ENCODE results near the gene AHSG.

Gene AHSG

GRCh38 chr3:186636536-186636935 is 23.7 kb downstream of the AHSG start:
- H3K4me3 ChIP-seq (ENCODE audit: low read length) = no peak overlapping the region
- no peak overlapping the region for H3K4me2 ChIP-seq (ENCODE audit: low read length)
- H3K9me3 ChIP-seq (replicated peaks; ENCODE audit: low read length) = no peaks in the 10 kb centered on the region
- peaks cover 22% of the 10 kb centered on the region for H3K27me3 ChIP-seq (ENCODE audit: control insufficient read depth, insufficient read depth, low read length)
- H3K9ac ChIP-seq (ENCODE audit: low read depth, low read length) = no peak overlapping the region
- H3K36me3 ChIP-seq (ENCODE audit: insufficient read depth, low read length) = no peaks in the 10 kb centered on the region
- H3K4me1 ChIP-seq (ENCODE audit: control insufficient read depth, insufficient read depth, low read length) = peaks cover 2% of the 10 kb centered on the region

DNA sequence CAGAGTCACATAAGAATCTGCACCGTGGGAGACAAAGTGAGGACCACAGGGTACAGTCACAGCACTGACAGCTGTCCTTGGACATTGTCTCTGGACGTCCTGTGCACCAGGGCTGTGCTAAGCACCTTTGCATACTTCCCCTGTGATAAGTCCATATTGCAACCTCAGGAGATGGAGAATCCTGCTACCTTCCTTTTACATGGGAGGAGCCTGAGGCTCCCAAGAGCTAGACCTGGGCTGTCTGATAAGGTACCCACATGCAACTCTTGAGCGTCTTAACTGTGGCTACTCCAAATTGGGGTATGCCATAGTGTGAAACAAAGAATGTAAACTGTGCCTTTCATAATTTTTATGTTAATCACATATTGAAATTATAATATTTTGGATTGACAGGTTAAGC is 24.8 kb downstream of the AHSG start:
- H3K4me2 ChIP-seq (ENCODE audit: low read length) = no peak overlapping the region
- no peak overlapping the region for H3K9ac ChIP-seq (ENCODE audit: low read depth, low read length)
- peaks cover 2% of the 10 kb centered on the region for H3K4me1 ChIP-seq (ENCODE audit: control insufficient read depth, insufficient read depth, low read length)
- H3K27me3 ChIP-seq (ENCODE audit: control insufficient read depth, insufficient read depth, low read length) = peaks cover 22% of the 10 kb centered on the region
- H3K36me3 ChIP-seq (ENCODE audit: insufficient read depth, low read length) = no peaks in the 10 kb centered on the region
- no peaks in the 10 kb centered on the region for H3K9me3 ChIP-seq (replicated peaks; ENCODE audit: low read length)
- H3K4me3 ChIP-seq (ENCODE audit: low read length) = no peak overlapping the region

GRCh38 chr3:186638259-186638658 is 25.4 kb downstream of the AHSG start:
- Histone ChIP-seq H3K9ac (ENCODE audit: low read depth, low read length) (no peak overlapping the region), H3K36me3 (ENCODE audit: insufficient read depth, low read length) (no peaks in the 10 kb centered on the region), H3K9me3 (replicated peaks; ENCODE audit: low read length) (no peaks in the 10 kb centered on the region), H3K27me3 (ENCODE audit: control insufficient read depth, insufficient read depth, low read length) (peaks cover 23% of the 10 kb centered on the region), H3K4me2 (ENCODE audit: low read length) (no peak overlapping the region), H3K4me3 (ENCODE audit: low read length) (no peak overlapping the region), H3K4me1 (ENCODE audit: control insufficient read depth, insufficient read depth, low read length) (peaks cover 2% of the 10 kb centered on the region)

DNA sequence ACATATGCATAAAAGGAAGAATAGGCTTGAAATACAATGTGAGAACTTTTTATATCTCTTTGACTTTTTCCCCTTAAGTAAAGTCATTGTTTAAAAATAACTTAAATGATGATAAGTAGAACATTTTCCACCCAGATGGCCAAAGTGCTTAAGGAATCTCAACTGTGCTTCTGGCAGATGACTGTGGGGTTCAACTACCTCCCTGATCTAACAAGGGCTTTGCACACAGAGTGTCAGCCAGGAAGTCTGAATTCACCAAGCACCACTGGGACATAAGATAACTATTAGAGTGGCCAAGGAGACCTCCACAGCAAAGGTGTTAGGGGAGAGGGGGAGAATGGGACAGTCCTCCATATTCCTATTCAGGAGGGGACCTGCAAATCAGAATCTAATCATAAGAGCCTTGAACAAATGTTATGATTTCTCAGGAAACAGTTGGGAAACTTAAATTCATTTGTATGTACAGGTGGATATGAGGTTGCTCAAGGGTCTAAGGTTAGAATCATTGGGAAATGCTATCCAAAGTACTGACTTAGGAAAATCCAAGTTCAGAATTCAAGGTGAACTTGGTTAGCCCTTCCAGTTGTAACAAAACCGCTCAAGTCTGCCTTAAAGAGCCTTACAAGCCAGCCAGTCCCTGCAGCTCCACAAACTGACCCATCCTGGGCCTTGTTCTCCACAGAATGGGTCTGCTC is 27.1 kb downstream of the AHSG start, which contains the start of gene FETUB:
Gene FETUB (plus strand): TSS at position 622 of the 695 bp plus-strand sequence. CDS start 62 bp downstream, at position 684.
- H3K4me1 ChIP-seq (ENCODE audit: control insufficient read depth, insufficient read depth, low read length) = peaks cover 2% of the 10 kb centered on the region
- peak within 1 kb of the TSS; percentile 52 for H3K4me2 ChIP-seq (ENCODE audit: low read length)
- no peak within 1 kb of the TSS for H3K9ac ChIP-seq (ENCODE audit: low read depth, low read length)
- H3K9me3 ChIP-seq (replicated peaks; ENCODE audit: low read length) = no peaks in the 10 kb centered on the region
- no peaks in the 10 kb centered on the region for H3K36me3 ChIP-seq (ENCODE audit: insufficient read depth, low read length)
- H3K4me3 ChIP-seq (ENCODE audit: low read length) = no peak within 1 kb of the TSS
- peaks cover 28% of the 10 kb centered on the region for H3K27me3 ChIP-seq (ENCODE audit: control insufficient read depth, insufficient read depth, low read length)

DNA sequence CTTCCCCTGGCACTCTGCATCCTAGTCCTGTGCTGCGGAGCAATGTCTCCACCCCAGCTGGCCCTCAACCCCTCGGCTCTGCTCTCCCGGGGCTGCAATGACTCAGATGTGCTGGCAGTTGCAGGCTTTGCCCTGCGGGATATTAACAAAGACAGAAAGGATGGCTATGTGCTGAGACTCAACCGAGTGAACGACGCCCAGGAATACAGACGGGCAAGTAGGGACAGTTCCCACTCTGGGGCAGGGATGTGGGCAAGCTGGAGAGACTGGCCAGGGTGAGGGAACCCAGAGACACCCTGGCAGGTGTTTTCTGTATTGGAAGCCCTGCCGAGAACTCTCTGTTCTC is 27.6 kb downstream of the AHSG start:
- no peak overlapping the region for H3K9ac ChIP-seq (ENCODE audit: low read depth, low read length)
- no peaks in the 10 kb centered on the region for H3K9me3 ChIP-seq (replicated peaks; ENCODE audit: low read length)
- no peaks in the 10 kb centered on the region for H3K36me3 ChIP-seq (ENCODE audit: insufficient read depth, low read length)
- H3K4me2 ChIP-seq (ENCODE audit: low read length) = peak overlapping the region; percentile 52
- H3K27me3 ChIP-seq (ENCODE audit: control insufficient read depth, insufficient read depth, low read length) = peaks cover 25% of the 10 kb centered on the region
- H3K4me1 ChIP-seq (ENCODE audit: control insufficient read depth, insufficient read depth, low read length) = peaks cover 2% of the 10 kb centered on the region
- H3K4me3 ChIP-seq (ENCODE audit: low read length) = no peak overlapping the region

- Histone ChIP-seq H3K27me3 (ENCODE audit: control insufficient read depth, insufficient read depth, low read length) (peaks cover 25% of the 10 kb centered on the region), H3K4me1 (ENCODE audit: control insufficient read depth, insufficient read depth, low read length) (peaks cover 2% of the 10 kb centered on the region), H3K9ac (ENCODE audit: low read depth, low read length) (no peak overlapping the region), H3K36me3 (ENCODE audit: insufficient read depth, low read length) (no peaks in the 10 kb centered on the region), H3K9me3 (replicated peaks; ENCODE audit: low read length) (no peaks in the 10 kb centered on the region), H3K4me2 (ENCODE audit: low read length) (peak overlapping the region; percentile 52), H3K4me3 (ENCODE audit: low read length) (no peak overlapping the region)
Measured at GRCh38 chr3:186640929-186641328, 28.1 kb downstream of the AHSG start.

DNA sequence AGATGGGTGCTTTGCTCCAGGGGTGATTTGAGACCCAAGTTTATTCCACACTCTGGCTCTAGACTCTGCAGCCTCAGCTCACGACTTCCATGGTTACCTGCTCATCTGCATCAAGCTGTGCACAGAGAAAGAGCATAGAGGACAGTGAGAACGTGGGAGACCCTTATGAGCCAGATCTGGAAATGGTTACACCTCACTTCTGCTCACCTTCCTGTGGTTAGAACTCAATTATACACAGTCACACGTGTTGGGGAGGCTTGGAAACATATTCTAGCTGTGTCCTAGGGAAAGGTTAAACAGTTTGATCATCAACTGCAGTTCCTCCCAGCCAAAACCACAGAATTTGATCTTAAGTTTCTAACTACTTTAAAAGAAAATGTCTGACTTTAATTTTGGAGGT is 29.2 kb downstream of the AHSG start:
- H3K9me3 ChIP-seq (replicated peaks; ENCODE audit: low read length) = no peaks in the 10 kb centered on the region
- H3K4me2 ChIP-seq (ENCODE audit: low read length) = no peak overlapping the region
- peaks cover 26% of the 10 kb centered on the region for H3K27me3 ChIP-seq (ENCODE audit: control insufficient read depth, insufficient read depth, low read length)
- no peak overlapping the region for H3K9ac ChIP-seq (ENCODE audit: low read depth, low read length)
- no peak overlapping the region for H3K4me3 ChIP-seq (ENCODE audit: low read length)
- no peaks in the 10 kb centered on the region for H3K36me3 ChIP-seq (ENCODE audit: insufficient read depth, low read length)
- peaks cover 2% of the 10 kb centered on the region for H3K4me1 ChIP-seq (ENCODE audit: control insufficient read depth, insufficient read depth, low read length)

- H3K4me2 ChIP-seq (ENCODE audit: low read length) = no peak overlapping the region
- no peak overlapping the region for H3K4me3 ChIP-seq (ENCODE audit: low read length)
- peaks cover 2% of the 10 kb centered on the region for H3K4me1 ChIP-seq (ENCODE audit: control insufficient read depth, insufficient read depth, low read length)
- no peak overlapping the region for H3K9ac ChIP-seq (ENCODE audit: low read depth, low read length)
- H3K27me3 ChIP-seq (ENCODE audit: control insufficient read depth, insufficient read depth, low read length) = peaks cover 25% of the 10 kb centered on the region
- no peaks in the 10 kb centered on the region for H3K36me3 ChIP-seq (ENCODE audit: insufficient read depth, low read length)
- H3K9me3 ChIP-seq (replicated peaks; ENCODE audit: low read length) = no peaks in the 10 kb centered on the region
Measured at GRCh38 chr3:186643493-186643892, 30.6 kb downstream of the AHSG start.

DNA sequence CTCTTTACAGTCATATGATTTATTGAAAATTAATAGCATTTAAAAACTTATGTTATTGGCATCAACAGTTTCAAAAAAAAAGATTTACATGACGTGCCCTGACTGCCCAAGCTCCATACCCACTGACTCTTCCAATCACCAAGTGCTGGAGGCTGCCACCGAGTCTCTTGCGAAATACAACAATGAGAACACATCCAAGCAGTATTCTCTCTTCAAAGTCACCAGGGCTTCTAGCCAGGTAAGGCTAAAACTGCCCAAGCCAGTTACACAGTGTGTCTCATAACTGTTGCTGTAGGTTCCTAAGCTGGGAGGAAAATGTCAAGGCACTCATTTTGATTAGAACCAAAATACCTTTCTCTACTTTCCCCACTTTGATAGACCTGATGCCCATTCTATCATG is 31.8 kb downstream of the AHSG start:
- H3K27me3 ChIP-seq (ENCODE audit: control insufficient read depth, insufficient read depth, low read length) = peaks cover 18% of the 10 kb centered on the region
- no peak overlapping the region for H3K4me3 ChIP-seq (ENCODE audit: low read length)
- no peak overlapping the region for H3K4me2 ChIP-seq (ENCODE audit: low read length)
- no peaks in the 10 kb centered on the region for H3K36me3 ChIP-seq (ENCODE audit: insufficient read depth, low read length)
- H3K9ac ChIP-seq (ENCODE audit: low read depth, low read length) = no peak overlapping the region
- H3K9me3 ChIP-seq (replicated peaks; ENCODE audit: low read length) = no peaks in the 10 kb centered on the region
- peaks cover 2% of the 10 kb centered on the region for H3K4me1 ChIP-seq (ENCODE audit: control insufficient read depth, insufficient read depth, low read length)

GRCh38 chr3:186646106-186646505 is 33.2 kb downstream of the AHSG start:
- no peak overlapping the region for H3K4me2 ChIP-seq (ENCODE audit: low read length)
- H3K9ac ChIP-seq (ENCODE audit: low read depth, low read length) = no peak overlapping the region
- H3K4me3 ChIP-seq (ENCODE audit: low read length) = no peak overlapping the region
- peaks cover 16% of the 10 kb centered on the region for H3K27me3 ChIP-seq (ENCODE audit: control insufficient read depth, insufficient read depth, low read length)
- H3K4me1 ChIP-seq (ENCODE audit: control insufficient read depth, insufficient read depth, low read length) = no peaks in the 10 kb centered on the region
- H3K9me3 ChIP-seq (replicated peaks; ENCODE audit: low read length) = no peaks in the 10 kb centered on the region
- H3K36me3 ChIP-seq (ENCODE audit: insufficient read depth, low read length) = no peaks in the 10 kb centered on the region

GRCh38 chr3:186646841-186647240 is 34.0 kb downstream of the AHSG start:
- Histone ChIP-seq H3K4me1 (ENCODE audit: control insufficient read depth, insufficient read depth, low read length) (no peaks in the 10 kb centered on the region), H3K36me3 (ENCODE audit: insufficient read depth, low read length) (no peaks in the 10 kb centered on the region), H3K9ac (ENCODE audit: low read depth, low read length) (no peak overlapping the region), H3K9me3 (replicated peaks; ENCODE audit: low read length) (no peaks in the 10 kb centered on the region), H3K4me3 (ENCODE audit: low read length) (no peak overlapping the region), H3K27me3 (ENCODE audit: control insufficient read depth, insufficient read depth, low read length) (peaks cover 20% of the 10 kb centered on the region), H3K4me2 (ENCODE audit: low read length) (no peak overlapping the region)

DNA sequence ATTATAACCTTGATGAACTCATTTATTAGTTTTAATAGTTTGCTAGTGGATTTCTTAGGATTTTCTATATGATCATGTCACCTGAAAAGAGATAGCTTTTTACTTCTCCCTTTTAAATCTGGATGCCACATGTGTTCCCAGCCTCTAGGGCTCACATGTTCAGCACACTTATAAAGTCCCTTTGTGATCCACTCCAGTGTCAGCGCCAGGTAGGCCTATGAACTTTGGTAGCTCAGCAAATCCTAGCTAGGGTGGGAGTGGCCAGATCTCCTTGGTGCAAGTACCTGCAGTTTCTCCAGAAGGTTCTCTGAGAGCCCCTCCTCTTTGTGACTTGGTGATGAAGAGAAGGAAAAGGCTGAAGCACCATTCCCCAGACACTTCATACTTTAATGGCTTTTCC is 36.0 kb downstream of the AHSG start:
- H3K9me3 ChIP-seq (replicated peaks; ENCODE audit: low read length) = no peaks in the 10 kb centered on the region

More for the DNA sequence above, 36.0 kb downstream of the AHSG start:
- Histone ChIP-seq H3K4me2 (ENCODE audit: low read length) (no peak overlapping the region), H3K36me3 (ENCODE audit: insufficient read depth, low read length) (no peaks in the 10 kb centered on the region), H3K4me1 (ENCODE audit: control insufficient read depth, insufficient read depth, low read length) (no peaks in the 10 kb centered on the region), H3K4me3 (ENCODE audit: low read length) (no peak overlapping the region), H3K9ac (ENCODE audit: low read depth, low read length) (no peak overlapping the region), H3K27me3 (ENCODE audit: control insufficient read depth, insufficient read depth, low read length) (peaks cover 17% of the 10 kb centered on the region)

Measured in skeletal muscle satellite cell (primary cell).